Stimulated activated CD4-positive, alpha-beta T cell treated with anti-CD3 and anti-CD28 coated beads, TNF-alpha, amount 100 ng/mL, for 24 hours (primary cell): ENCODE results near the gene LHX2.

Experiments
- DNase-seq, 3 experiments: peaks; one replicate each; pipeline ENCODE4 v3.0.0-alpha.2; 2020; ENCODE audit warnings: low read depth in 3 of 3

LHX2 gene

DNA sequence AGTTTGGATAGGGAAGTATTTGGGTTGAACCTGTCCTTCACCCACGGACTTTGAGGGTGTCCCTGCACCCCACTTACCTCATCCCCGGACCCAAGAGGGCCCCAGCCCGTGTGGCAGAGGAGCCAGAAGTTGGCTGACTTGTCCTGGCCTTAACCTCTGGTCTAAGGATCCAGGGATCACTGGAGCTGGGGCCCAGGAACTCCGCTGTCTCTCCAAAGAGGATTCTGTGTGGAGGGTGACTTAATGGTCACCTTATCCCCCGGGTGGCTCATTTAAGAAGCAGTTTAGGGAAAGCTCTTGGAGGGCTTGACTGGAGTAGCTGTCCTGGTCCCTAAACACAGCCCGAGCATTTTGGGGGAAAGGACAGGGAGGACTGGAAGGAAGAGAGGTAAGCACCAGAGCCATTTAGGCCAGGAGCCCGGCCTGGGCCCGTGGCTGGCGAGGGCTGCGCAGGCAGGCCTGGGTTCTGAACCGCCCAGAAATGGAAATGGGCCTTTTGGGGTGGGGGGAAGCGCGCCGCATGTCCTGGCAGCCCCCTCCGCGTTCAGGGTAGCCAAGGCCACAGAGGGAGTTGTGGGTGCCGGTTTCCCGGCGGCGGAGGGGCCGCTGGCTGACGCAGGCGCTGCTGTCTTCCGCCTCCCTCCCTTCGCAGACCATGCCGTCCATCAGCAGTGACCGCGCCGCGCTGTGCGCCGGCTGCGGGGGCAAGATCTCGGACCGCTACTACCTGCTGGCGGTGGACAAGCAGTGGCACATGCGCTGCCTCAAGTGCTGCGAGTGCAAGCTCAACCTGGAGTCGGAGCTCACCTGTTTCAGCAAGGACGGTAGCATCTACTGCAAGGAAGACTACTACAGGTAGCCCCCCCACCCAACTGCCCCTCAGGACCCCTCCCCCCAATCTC, 2.0 kb downstream of the LHX2 start:
- no peak for DNase-seq

DNA sequence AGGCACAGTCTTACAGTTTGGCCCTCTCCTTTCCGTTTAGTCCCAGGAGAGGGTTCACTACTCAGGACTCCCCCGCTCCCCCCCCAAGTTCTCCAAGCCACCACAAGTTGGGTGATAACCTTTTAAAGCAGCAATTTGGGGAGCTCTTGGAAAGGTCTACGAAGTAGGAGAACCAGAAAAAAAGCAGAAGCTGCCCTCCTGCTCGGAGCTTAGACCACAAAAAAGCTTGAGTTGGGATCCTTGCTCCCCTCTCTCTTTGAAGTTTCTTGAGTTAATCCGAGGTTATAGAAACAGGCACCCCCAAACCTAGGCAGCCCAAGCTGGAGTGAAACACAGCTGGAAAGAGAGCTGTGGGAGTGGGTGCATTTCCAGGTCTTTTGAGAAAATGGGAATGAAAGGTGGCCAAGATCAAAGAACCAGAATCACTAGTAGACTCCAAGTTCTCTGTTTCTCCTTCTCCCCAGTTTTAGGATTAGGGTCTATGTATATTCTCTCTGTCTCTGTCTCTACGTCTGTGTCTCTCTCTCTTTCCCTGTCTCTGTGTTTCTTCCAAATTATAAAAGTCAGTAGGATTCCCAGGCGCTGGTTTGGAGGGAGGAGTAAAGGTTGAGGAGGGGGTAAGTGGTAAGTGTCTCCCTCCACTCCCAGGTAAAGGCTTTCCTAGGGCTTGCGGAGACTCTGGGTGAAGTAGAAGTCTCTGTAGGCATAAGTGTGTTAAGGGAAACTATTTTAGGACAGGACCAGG, 2.8 kb downstream of the LHX2 start:
- no peak for DNase-seq

DNA sequence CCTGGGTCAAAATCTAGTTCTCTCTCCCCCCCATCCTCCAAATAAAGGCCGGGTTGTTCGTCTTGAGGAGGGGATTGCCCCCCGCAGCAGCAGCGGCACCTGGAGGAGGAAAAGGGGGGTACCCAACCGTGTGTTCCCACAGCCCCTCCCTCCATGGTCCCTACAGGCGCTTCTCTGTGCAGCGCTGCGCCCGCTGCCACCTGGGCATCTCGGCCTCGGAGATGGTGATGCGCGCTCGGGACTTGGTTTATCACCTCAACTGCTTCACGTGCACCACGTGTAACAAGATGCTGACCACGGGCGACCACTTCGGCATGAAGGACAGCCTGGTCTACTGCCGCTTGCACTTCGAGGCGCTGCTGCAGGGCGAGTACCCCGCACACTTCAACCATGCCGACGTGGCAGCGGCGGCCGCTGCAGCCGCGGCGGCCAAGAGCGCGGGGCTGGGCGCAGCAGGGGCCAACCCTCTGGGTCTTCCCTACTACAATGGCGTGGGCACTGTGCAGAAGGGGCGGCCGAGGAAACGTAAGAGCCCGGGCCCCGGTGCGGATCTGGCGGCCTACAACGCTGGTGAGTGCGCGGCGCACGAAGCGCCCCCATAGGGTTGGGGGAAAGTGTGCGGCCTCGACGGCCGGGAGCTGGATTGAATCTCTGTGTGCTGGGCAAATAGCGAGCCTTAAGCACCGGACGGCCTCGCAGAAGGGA, 3.5 kb downstream of the LHX2 start:
- no peak for DNase-seq

DNA sequence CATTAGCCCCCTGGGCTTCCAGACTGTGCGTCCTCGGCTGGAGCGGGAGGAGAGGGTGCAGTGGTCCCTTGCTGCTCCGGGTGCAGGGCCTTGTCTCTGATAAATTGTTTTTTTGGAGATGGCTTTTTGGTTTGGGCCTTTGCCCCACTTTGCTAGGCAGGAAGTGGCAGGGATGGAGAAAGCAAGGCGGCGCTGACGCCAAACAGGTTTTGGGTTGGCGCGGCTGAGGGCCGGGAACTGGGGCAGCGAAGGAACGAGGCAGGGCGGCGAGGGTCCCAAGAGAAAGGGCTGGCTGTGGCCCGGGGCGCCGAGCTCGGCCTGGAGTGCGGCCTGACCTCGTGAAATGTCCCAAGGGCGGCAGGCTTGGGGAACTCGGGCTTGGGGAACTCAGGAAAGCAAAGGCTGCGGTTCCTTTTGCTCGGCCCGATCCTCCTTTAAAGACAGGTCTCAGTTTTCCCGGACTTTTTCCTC, 4.1 kb downstream of the LHX2 start:
- DNase-seq: no peak

DNA sequence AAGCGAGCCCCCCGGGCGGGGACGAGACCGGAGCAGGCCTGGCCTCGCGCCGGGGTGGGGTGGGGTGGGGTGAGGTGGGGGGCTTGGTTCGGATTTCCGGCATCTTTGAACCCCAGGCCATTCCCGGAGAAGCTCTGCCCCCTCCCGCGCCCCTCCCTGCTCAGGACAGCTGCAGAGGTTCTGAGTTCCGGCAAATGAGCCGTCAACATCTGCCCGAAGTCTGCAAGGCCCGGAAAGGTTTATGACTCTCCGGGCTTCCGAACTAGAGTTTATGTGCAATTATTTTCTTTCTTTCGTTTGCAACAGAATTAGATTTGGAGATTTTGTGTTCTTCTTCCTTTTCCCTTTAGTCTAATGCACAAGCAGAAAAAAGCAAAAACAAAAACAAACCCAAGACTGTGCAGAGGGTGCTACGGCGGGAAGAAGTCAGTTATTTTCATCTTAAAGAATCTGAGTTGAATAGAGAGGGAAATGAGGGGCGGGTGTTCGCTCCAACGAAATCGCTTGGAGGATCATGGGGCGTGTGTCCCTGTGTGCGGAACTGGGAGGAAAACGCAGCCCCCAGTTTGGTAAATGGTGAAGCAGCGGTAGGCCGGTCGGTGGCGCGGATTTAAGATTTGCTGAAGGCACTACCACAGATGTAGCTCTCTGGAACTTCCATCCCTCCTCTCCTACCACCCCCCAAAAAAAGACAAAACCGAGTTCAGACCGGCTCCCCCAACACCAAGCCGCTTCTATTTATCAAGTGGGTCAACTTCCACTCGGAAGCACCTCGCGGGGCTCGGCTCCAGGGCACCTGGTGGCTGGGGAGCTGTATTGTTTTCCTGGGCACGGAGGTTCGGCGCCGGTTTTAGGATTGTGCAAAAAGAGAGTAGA, 4.8 kb downstream of the LHX2 start:
- no peak for DNase-seq

DNA sequence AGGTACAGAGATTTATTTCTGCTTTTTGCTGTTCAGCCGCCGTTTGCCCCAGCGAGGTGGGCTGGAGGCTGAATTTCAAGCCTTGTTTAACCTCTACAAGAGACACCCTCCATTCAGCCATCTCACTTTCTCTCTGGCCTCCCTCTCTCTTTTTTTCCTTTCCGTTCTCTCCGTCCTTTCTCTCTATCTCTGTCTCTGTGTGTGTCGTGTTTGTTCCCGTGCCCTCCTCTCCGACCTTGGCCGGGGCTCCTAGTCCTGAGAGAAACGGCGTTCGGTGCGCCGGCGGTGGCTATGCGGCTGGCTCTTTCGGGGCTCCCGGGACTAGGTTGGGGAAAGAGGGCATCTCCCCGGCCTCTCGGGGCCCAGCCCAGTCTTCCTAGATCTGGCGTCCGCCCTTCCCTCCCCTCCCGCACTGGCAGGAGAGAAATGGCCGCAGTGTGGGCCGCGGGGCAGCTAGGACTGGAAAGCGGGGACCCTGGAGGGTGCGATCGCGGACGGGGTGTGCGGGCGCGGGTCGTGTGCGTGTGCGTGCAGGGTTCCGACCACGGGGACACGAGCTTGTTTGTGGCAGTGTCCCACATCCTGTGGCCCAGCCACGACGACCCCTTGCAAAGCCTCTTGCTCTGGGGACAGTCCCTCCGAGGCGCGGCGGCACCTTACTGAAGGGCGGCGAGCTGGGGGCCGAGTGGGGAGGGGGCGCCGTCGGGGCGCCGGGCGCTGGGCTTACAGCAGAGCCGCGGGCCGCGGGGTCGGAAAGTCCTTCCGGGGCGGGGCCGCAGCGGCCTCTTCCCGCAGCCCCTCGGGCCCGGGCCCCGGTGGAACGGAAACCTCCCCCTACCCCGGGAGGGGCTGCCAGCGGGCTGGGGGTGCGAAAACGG, 5.7 kb downstream of the LHX2 start:
- DNase-seq: no peak

DNA sequence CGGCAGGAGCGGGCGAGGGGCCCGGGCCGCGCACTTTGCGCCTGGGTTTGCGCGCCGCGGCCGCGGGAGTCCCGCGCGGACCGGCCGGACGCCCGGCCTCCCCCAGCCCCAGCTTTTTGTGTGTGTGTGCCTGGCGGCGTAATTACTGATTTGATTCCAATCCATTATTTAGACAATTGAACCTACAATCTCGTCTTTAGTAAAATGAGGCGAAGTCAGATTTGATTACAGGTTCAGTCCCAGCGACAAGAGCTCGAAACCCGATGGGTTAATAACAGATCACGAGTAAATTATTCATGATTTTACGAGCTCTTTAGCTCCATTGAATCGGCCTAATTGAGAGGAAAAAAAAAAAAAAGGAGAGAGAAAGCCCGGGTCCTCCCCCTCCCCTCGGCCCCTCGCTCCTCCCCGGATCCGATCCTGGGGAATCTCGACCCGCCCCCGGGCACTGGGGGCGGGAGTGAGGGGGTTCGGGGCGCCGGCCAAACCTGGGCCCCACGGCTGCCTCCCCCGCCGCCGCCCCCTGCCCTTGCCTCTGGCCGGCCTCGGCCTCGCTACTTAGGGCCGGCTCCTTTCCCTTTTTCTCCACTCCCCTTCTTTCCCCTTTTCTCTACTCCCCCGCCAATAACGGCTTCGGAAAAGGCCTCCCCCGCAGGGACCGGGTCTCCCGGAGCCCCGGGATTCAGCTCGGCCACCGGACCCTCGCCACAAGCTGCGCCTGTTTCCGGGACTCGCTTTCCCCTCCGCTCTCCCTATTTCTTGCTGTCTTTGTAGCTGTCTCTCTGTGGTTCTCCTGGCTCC, 6.6 kb downstream of the LHX2 start:
- DNase-seq: no peak

DNA sequence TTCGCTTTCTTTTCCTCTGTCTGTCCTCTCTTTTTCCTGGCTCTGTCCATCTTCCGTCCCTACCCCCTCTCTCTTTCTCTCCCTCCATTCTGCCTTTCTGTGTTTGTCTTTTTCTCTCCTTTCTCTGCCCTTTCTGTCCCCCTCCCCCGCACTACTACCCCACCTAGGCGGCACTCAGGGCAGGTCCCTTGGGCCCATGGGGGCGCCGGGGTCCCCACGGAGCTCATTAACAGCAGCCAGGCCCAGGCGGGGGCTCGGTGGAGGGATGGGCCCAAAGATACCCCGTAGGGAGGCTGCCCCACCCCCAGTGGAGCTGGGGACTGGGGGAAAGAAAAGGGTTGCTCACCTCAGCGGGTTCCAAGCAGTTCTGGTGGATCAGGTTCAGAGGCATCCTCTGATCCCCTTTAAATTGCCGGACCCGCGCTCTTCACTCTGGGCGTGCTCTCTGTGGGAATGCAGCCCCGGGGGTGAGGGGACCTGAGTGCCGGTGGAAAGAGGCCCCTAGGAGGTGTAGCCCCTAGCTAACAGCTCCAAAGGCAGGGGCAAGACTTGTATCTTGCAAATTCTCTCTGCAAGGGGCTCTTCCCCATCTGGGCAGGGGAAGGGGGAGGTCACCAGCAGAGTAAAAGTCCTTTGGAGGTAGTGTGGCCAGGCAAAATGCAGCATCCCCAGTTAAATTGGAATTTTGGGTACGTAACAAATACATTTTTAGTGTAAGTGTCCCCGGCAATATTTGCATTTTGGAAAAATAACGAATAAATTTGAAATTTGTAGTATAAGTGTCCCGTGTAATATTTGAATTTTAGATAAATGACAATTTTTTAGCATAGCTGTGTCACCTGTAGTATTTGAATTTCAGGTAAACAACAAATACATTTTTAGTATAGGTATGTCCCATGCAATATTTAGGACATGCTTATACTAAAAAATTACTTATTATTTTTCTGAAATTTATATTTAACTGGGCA, 7.4 kb downstream of the LHX2 start:
- no peak for DNase-seq

DNA sequence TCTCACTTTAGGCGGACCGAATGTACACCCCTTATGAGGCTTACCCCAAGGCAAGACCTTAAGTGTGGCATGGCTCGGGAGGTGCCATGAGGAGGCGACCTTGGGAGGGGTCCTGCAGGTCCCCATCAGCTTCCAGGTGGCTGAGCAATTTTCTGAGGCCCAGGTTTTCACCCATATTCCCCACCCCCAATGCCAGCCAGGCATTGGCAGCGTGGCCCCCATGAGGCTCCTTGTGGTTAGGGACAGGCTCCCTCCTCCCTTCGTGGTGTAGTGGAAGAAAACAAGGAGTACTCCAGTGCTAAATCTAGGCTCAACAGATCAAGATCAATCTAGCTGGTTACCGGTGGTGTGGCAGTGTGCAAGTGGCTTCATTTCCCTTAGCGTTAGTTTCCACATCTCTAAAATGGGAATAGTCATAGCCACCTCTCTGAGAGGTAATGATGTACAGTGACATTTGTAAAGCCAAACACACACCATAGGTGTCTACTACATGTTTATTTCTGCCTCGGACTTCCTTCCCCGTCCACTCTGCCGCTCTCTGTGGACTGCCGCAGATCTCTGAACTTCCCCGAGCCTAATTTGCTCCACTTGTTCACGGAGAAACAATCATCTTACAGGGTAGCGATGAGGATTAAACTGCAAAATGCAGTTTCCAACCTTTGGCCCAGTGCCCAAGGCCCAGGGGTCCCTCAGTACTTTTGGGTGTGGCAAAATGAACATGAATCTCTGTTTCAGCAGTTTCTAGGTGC, 8.4 kb downstream of the LHX2 start:
- DNase-seq: no peak

DNA sequence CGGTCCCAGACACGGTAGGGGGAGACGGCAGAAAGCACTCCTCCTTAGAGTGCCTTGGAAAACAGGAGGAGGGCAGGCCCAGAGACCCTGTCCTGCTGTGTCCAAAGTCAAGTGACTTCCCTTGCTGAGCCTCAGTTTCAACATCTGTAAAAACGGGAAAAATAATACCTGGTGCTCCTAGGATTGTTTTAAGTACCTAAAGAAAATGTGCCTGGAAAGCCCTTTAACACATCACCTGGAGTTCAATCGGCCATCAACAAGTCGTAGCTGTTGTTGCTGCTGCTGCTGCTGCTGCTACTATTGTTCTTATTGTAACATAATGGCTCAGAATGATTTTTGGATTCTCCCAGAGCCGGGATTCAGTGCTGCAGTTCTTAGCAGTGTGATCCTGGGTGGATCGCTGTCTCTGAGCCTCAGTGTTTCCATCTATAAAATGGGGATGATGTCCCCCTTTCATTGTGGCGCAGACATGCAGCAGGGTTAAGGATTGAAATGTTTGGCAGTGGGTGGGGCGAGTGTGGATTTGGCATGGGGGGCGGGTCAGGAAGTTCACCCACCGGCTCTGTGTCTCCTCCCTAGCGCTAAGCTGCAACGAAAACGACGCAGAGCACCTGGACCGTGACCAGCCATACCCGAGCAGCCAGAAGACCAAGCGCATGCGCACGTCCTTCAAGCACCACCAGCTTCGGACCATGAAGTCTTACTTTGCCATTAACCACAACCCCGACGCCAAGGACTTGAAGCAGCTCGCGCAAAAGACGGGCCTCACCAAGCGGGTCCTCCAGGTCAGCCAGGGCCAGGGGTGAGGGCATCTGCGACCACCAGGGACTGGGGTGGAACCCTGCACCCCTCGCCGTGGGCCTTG, 9.2 kb downstream of the LHX2 start:
- no peak for DNase-seq

DNA sequence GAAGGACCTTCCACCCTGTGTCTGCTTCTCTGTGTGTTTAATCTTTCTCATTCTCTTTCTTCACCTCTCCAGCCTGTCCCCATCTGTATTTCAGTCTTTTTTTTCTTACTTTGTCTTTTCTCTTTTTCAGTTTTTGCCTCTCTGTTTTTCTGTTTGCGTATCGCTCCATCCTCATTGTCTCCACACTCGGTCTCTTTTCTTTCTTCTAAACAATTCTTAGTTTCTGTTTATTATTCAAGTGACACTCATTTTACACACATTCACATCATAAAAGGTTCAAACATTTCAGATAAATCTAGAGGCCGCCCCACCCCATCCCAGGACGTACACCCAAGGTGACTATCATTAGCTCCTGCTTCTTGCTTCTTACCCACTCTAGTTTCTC, 9.8 kb downstream of the LHX2 start:
- no peak for DNase-seq

DNA sequence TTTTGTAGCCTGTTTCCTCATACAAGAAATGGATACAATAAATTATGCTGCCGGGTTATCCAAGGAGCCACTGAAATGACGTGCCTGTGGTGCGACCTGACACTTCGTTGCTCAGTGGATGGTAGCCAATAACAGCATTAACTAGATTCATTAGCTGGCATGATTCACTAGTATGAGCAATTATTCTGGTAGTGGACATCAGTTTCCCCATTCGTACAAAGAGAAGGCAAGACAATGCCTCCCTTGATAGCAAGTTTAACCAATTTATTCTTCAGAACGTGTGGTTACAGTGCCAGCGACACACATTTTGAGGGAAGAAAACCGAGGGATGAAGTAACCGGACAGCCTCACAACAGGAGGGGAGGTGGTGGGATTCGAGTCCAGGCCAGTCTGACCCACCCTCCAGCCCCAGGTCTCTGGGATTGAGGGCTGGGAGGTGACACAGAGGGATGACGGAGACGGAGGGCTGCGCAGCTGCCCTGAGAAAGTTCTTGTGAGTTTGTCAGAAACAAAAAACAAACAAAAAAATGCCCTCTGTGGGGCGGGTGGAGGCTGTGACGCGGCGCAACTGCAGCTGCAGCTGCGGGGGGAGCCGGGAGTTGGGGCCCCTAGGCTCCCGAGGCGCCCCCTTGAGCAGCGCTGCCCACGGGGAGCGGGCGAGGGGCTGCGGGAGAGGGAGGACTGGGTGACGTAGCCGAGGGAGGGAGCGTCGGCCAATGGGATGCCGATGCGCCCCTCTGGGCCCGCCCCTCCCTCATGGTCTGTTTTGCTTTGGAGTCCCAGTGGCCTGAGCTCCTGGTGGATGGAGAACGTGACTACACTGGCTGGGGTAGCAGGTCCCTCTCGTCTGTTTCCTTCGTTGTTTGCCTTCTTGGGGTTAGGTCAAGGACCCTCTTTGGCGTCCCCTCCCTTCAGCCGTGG, 10.9 kb downstream of the LHX2 start:
- DNase-seq: no peak

DNA sequence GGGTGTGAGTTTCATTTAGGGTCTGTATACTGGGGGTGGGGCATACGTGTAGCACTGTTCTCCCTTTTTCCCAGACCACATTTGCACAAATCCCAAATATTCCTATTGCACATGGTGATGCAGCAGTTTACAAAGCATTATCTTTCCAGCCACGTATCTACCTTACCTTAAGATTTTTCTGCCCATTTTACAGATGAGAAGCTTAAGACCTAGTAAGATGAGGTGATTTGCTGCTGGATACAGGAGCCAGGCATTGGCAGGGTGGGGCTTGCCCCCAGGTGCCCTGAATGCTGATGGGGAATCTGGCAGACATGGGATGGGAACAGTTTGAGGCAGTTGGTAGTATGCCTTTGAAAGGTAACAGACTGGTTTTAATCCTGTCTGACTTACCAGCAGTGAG, 12.5 kb downstream of the LHX2 start:
- DNase-seq: no peak

DNA sequence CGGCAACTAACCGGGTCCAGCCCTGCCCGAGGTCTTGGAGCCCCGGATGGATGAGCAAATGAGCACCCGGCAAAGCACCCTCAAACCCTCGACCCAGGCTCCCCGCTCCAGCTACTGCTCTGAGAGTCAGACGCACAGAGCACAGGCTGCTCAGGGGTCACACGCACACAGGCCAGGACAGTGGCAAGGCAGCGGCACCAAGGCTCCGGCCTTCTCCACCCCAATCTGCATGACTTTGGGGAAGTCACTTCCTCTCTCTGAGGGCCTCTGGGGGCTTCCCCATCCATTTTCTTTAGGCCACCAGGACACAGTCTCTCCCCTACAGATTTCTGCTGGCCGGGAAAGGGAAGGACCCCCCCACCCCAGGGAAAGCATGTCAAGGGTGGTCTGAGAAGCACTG, 18.0 kb downstream of the LHX2 start:
- DNase-seq: no peak

DNA sequence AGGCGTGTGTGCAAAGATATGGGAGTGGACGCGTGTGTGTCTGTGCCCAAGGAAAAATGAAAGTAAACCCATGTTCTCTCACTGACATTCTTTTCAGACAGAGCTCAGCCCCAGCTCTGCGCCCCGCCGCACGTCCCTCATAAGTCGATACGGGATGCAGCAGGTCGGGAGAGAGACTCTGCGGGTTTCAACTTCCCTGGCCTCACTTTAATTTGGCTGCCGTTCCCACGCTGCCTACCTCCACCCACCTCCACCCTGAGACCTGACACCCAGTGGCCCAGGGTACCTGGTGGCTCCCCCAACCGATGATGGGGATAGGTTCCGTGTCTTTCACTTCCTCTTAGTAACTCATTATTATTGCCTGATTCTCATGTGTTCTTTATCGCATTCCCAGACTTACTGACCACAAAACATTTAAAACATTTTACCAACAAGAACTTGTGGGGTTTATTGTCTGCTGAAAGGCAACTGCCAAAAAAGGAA, 19.4 kb downstream of the LHX2 start:
- no peak for DNase-seq
